Pulmonary artery endothelial cell (primary cell): ENCODE results near the gene SERPINA1. TPM values are rescaled to one million over a fixed set of nuclear protein-coding genes. Genes with fewer than 3 reads are reported as not detected.
"Not testable (repeated sequence)": the region's sequence is repeated elsewhere in the genome, so short reads cannot be mapped to it uniquely, and the experiment has no call there.

ENCODE experiments used
- DNase-seq: peaks from one replicate; pipeline ENCODE4 v3.0.0-alpha.2; 2011; ENCODE audit warnings: low read depth, low spot score
- total RNA-seq: library from RNA; depleted of rRNA; stranded (reverse); fragments of >200 nt; gene quantifications from 2 replicates; pipeline ENCODE4 v1.2.3, GENCODE V29; 2014

Gene SERPINA1
- total RNA-seq = not detected in 2 replicates

GRCh38 chr14:94388384-94389103 lies at the start of gene SERPINA1:
TSS of gene SERPINA1 (minus strand) at chr14:94388602. CDS start at chr14:94383237, 5,365 bp downstream.
- DNase-seq = no peak

DNA sequence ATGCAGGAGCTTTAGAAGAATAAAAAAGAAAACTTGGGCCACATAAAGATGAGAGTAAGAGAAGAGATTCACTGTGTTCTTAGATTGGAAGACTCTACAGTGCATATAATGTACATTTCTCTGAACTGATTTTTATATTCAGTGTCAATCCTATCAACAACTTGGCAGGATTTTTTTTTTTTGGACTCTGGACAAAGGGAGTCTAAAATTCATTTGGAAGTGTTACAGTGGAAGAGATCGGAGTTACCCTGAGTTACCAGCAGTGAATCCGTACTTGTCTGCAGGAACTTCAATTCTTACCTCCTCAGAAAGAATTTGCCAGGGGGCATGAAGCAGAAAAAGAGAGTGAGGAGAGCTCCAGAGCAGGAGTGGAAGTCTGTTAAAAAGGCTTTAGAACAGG lies 40.2 kb upstream of the SERPINA1 start:
- no peak for DNase-seq

- no peak for DNase-seq
Observed at GRCh38 chr14:94427016-94427613, 38.7 kb upstream of the SERPINA1 start.

DNA sequence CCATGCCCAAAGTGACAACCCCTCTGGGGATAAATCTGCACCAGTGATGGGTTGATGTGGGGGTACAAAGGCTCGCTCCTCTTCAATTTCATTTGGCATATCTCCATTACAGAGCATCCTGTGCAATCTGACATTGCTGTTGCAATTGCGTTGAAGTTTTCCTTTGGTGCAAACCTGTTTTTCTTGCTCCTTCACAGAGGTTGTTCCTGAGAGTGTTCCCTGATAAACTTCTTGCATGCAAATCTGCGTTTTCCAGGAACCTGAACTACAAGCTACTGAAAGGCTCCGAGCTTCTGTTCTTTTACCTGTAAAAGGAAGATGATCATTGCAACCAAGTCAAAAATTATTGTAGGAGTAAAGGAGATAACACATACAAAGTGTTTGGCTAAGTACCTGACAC lies 38.1 kb upstream of the SERPINA1 start:
- DNase-seq = no peak

DNA sequence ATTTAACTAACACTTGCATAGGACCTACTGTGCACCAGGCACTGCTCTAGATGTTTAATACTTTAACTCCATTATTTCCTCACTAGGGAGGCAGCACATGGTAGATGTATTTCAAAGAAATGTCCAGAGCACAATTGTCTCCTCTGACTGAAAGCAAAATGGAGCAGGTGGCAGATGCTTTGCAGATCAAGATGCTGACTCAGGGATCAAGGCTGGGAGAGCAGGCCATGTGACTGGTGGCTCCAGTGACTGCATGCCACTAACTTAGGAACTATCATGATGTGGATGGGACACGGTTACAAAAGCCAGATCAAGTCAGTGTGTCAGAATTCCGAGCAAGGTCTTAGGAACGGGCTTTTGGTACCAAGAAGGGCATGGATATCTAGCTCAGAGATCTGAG lies 36.0 kb upstream of the SERPINA1 start:
- no peak for DNase-seq

- DNase-seq = peak; percentile 46
Observed at GRCh38 chr14:94423453-94424056, 35.2 kb upstream of the SERPINA1 start.

DNA sequence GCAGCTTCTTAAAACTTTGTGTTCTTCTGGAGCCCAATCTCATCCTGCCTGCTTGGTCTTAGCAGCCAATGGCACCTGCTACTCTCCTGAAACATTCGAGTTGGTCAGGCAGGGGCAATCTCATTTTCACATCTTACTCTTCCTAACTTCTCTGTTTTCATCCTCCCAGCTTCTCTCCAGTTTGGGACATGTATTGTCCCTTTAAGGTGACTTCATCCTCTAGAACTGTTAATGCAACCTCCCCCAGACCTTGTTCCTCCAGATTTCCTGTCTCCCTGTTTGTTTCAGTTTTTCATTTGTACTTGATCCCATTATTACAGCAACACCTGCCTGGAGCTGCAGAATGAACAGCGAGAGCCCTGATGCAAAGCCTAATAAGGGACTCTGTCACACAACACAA lies 32.9 kb upstream of the SERPINA1 start:
- no peak for DNase-seq

- not testable (repeated sequence) for DNase-seq
Observed at GRCh38 chr14:94417497-94418205, 29.2 kb upstream of the SERPINA1 start.

DNA sequence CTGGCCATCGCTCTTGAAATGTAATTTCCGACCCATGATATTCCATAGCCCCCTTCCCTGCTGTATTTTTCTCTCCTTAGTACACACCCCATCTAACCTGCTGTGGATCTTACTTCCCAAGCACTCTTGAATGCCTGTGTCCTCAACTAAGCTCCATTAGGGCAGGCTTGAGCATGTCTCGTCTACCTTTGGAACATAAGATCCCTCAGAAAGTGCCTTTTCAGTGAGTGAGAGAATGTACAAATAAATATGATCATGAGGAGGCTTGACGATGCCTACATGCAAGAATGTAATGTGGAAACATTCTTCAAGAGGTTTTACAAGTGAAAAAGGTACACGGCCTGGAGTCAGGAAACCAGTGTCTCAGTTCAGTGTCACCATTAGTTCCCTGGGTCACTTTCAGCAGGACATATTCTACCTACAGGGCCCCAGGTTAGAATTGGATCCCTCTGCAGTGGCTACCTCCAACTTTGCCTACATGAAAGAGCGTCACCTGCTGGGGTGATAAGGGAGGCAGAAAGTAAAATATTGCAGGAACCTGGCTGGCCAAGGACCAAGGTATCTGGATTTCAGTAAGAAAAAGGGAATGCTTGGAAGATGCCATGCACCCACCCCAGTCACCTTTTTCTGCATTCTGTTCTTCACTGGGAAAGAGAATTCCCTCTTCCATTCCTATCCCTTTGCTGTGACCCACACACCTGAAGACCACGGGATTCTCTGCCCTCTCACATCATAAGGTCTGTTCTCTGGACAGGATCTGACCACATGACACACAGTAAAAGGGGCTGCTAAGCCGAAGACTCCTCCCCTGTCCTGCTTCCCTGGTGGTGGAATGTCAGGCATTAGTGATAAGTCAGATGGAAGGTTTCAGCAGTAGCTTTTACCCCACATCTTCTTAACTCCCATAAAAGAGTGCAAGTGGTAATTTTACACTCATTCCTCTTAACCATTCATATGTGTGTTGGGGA lies 24.6 kb upstream of the SERPINA1 start:
- DNase-seq = no peak

- no peak for DNase-seq
Observed at GRCh38 chr14:94411638-94412037, 23.2 kb upstream of the SERPINA1 start.

- not testable (repeated sequence) for DNase-seq
Observed at GRCh38 chr14:94409430-94409829, 21.0 kb upstream of the SERPINA1 start.

DNA sequence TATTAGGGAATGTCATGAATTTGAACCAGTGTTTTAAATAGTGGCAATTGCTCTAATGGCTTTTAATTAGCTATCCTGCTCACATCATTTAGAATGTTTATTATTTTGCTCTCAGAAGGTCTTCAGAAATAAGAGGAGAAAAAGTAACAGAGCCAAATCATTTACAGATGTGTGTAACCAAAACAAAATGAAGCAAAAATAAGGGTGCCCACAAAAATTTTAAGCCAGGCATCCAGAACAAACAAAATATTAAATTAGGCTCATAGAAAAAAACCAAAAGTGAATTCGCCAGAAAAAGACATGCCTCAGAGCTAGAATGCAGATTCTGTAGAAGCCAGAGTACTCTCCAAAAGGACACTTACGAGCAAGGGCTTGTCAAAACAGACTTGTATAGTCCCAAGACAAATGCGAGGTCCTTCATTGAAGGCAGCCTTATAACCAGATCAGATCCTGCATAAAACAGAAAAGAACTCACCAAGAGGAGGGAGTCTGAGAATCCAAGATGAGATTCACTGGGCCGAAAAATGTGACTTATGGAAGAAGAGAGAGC lies 20.2 kb upstream of the SERPINA1 start:
- DNase-seq = no peak

DNA sequence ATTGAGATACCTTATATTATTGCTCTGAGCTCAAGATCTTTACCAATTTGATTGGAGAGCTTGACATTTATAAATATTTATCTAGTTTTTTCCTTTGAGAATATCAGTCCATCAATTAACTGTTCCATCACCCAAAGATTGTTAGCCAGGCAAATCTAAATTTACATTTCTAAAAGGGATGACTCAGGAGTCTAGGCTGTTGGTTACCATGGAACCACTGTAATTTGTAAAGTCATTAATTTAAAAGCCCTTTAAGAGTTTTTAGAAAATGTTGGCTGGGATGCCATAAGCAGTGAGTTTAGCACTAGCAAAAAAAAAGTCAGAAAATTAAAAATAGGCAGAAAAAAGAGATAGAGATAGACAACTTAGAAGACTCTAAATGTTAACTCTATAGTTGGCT lies 19.5 kb upstream of the SERPINA1 start:
- DNase-seq = no peak

DNA sequence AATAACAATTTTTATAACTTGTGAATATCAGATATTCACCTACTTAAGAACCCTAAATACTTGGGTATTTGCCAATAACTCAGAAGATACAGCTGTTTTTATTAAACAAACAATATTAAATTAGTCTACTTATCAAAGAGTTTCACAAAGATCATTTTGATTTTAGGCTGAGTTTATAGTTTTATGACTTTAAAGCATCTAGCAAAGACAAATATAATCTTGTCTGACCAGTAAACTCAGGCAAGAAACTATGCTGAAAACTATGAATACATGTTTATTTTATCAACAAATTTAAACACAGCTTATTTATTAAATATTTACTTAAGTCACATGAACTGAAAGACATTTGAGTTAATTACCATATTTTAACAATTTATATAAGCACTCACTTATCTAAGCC lies 18.5 kb upstream of the SERPINA1 start:
- DNase-seq = no peak

DNA sequence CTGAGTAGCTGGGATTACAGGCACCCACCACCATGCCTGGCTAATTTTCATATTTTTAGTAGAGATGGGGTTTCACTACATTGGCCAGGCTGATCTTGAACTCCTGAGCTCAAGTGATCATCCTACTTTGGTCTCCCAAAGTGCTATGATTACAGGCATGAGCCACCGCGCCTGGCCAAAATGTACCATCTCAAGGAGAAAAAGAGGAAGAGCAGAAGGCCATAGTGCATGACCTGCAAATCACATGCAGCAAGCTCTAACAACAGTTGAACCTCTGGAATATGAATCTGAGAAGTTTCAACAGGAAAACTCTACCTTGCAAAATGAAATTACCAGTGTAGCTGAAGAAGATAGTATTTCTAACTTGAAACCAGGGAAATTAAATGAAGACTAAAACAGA lies 17.1 kb upstream of the SERPINA1 start:
- DNase-seq = no peak

- no peak for DNase-seq
Observed at GRCh38 chr14:94404561-94404960, 16.2 kb upstream of the SERPINA1 start.

DNA sequence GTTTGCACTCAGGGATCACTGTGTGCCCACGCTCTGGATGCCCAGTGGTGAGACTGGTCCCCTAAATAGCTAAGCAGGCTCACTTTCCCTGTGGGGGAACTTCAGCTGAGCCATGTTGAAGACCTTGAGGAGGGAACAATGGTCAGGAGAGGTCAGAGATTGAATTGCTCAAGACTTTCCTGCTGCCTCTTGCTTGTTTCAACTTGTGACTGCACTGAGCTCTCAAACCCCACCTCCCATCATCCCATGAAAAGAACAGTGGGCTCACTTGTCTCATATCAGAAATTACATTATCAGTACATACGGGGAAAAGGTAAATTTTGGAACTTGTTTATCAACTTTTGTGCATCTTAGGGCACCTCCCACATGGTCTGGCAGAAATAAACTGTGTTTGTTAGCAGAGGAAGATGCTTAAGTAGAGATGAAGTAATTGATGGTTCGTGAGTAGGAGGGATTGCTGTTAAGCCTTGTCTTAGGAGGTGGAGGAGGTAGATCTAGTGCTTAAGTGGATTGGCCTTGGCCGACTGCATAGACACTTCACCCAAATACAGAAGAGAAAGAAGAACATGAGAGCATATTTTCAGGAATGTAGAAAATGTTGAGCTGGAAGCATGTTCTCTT lies 15.0 kb upstream of the SERPINA1 start:
- DNase-seq = no peak

- DNase-seq = no peak
Observed at GRCh38 chr14:94401083-94401482, 12.7 kb upstream of the SERPINA1 start.

DNA sequence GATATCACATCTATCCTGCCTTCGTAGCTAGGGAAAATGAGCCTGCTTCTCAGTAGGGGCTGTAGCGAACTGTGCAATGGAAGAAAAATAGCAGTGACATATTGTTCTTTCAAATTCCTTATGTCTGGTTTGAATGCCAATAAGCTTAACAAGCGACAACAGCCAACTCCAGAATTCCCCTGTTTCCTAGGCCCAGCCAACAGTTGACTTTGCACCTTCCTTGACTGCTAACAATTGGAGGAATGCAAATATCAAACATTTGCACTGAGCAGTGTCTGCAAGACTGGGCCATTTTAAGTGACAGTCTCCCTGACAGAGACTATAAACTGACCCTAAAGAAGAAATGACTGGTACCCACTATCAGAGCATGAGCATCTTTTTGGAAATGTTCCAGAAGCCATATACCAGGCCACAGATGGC lies 12.0 kb upstream of the SERPINA1 start:
- no peak for DNase-seq

GRCh38 chr14:94398536-94398935 lies 10.1 kb upstream of the SERPINA1 start:
- DNase-seq = no peak
